Activated CD4-positive, alpha-beta T cell treated with anti-CD3 and anti-CD28 coated beads, Interleukin-2, amount 50 U/mL, for 24 hours (primary cell): ENCODE results near the gene NYNRIN.

ENCODE experiments used
- DNase-seq, 2 donors: peaks; one replicate each; pipeline ENCODE4 v3.0.0-alpha.2; 2020; ENCODE audit warnings: low read depth in 1 of 2, low spot score in 1 of 2

The NYNRIN gene

DNA sequence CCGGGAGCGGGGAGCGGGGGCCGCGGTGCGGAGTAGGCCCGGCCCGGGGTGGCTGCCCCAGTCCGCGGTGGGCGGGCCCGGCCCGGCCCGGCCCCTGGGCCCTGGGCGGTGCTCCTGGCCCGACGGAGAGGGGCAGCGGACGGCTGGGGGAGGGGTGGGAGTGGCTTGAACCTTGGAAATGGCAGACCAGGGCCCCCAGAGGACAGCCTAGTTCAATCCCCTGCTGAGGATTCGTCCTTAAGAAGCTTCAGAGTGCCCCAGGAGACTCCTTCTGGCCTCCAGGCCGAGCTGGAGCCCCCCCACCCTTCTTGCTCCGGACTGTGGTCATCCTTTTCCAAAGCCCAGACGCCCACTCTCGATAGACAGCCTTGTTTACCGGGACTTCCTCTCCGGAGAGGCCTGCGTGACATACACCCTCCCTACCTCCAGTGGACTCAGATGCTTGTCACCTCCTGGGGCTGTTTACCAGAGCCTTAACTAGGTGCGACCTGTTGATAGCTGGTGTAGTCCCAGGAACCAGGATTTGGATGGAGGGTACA lies 31.4 kb downstream of the NYNRIN start:
- DNase-seq, result peak; percentile 42 to 48

DNA sequence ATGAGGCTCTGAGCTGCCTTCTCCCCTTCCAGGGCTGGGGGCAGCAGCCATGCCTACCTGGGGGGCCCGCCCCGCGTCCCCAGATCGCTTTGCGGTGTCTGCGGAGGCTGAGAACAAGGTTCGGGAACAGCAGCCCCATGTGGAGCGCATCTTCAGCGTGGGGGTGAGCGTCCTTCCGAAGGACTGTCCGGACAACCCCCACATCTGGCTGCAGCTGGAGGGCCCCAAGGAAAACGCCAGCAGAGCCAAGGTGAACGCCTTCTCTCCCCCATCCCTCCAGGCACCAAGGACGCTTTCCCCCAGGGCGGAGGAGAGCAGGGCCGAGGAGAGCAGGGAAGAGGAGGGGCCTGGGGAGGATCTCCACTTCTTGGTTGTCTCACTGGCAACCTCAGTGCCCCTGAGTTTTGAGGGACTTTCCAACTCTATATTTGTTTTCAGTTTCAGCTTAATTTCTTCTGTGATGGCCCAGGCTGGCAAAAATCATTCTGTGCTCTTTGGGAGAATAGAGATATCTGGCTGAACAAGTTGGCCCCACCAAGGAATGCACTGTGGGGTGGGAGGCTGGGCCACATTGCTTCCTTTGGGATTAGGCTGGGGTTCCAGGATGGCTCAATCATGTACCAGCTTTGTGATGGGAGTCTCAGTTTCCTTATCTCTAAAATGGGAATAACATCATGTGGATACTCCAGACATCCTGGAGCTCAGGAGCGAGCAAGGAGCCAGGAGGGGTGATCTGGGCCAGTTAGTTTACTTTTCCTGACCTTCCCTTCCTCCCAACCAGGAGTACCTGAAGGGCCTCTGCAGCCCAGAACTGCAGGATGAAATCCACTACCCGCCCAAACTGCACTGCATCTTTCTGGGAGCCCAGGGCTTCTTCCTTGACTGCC lies 32.1 kb downstream of the NYNRIN start:
- DNase-seq, result peak; percentile 46 to 65

DNA sequence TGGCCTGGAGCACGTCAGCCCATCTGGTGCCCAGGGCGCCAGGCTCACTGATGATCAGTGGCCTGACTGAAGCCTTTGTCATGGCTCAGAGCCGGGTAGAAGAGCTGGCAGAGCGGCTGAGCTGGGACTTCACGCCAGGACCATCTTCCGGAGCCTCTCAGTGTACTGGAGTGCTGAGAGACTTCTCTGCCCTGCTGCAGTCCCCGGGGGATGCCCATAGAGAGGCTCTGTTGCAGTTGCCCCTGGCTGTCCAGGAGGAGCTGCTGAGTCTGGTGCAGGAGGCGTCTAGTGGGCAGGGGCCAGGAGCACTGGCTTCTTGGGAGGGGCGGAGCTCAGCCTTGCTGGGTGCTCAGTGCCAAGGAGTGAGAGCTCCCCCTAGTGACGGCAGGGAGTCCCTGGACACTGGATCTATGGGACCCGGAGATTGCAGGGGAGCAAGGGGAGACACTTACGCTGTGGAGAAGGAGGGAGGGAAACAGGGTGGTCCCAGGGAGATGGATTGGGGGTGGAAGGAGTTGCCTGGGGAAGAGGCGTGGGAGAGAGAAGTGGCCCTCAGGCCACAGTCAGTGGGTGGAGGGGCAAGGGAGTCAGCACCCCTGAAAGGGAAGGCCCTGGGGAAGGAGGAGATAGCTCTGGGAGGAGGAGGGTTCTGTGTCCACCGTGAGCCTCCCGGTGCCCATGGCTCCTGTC lies 32.9 kb downstream of the NYNRIN start:
- peak; percentile 71 to 86 for DNase-seq

DNA sequence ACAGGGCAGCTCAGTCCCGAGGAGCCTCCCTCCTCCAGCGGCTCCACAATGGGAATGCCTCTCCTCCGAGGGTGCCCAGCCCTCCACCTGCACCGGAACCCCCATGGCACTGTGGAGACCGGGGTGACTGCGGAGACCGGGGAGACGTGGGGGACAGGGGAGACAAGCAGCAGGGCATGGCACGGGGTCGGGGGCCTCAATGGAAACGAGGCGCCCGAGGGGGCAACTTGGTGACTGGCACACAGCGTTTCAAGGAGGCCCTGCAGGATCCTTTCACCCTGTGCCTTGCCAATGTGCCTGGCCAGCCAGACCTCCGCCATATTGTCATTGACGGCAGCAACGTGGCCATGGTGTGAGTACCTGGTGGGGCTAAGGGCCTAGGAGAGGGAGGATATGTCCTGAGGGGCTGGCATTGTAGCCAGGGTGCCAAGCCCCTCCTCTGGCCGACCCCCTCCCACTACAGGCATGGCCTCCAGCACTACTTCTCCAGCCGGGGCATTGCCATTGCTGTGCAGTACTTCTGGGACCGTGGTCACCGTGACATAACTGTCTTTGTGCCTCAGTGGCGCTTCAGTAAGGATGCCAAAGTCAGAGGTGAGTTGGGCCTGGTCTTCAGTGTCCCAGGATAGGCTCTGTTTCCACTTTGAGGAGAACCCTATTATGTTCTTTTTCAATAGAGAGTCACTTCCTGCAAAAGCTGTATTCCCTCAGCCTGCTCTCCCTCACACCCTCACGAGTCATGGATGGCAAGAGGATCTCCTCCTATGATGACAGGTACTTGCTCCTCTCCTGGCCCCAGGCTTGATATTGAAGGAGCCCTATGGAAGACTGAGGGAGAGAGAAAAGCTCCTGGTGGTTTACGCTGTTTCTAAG lies 33.7 kb downstream of the NYNRIN start:
- no peak for DNase-seq

DNA sequence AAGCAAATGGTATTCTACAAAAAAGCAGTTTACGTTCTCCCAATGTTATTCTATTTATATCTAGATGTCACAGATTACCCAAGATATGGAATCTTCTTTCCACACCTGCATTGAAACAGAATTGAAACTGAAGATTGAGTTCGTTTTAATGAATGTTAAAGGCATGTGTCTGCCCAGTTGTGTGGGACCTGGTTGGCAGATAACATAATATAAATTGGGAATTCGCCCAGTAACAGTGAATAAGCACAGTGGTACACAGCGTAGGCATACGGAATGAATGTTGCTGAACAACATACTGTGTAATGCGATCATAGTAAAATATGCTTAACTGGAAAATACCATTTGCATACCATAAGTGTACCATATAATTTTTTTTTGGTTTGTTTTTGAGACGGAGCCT lies 35.2 kb downstream of the NYNRIN start:
- DNase-seq, result no peak

DNA sequence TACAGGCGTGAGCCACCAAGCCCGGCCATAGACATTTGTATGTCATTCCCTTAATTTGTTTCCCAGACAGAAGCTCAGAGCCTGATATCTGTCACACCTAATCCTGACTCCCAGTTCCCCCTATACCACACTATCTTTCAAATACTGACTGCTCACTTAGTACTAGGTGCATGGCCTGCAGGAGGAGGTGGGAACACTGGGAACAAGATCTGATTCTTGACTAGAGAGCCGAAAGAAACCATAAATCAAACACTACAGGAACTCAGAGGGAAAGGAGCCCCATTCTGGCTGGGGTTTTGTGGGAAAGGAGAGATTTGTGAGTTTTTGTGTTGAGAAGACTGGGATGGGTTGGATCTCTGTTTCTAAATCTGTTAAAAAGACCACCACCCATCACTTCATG lies 35.9 kb downstream of the NYNRIN start:
- no peak for DNase-seq

DNA sequence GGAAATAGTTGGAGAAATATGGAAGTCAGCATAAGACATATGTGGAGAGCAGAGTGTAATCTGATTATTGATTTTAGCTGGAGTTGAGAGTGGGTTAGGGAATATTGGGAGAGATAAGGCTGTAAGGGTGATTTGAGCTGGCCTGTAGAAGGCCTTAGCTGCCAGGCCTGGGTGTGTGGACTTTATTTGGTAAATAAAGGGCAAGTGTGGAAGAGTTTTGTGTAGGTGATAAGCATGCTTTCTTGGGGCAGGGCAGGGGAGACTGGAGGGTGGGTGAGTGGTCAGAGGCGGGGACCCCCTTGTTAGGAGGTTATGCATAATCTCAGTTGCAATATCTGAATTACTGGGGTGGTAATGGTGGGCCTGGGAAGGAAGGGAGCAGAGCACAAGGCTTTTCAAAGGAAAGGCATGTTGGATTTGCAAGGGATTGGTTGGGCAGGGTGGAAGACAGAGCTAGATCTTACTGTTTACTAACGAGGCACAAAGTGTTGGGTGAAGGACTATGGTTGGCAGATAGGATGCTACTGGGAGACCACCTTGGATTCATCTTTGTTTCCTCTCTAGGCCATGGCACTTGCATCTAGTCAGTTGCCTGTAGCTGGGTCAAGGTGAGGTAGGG lies 36.5 kb downstream of the NYNRIN start:
- no peak for DNase-seq

DNA sequence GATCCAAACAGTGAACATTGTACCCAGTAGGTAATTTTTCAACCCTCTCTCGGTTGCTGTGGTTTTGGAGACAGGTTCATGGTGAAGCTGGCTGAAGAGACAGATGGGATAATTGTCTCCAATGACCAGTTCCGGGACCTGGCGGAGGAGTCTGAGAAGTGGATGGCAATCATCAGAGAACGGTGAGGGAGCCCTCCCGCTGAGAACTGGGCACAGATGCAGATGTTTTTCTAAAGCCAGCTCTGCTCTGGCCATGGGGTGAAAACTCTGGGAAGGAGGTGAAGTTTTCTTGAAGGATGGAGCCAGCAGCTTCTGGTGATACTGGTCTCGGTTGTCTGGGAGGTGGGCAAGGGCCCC lies 37.2 kb downstream of the NYNRIN start:
- no peak for DNase-seq

DNA sequence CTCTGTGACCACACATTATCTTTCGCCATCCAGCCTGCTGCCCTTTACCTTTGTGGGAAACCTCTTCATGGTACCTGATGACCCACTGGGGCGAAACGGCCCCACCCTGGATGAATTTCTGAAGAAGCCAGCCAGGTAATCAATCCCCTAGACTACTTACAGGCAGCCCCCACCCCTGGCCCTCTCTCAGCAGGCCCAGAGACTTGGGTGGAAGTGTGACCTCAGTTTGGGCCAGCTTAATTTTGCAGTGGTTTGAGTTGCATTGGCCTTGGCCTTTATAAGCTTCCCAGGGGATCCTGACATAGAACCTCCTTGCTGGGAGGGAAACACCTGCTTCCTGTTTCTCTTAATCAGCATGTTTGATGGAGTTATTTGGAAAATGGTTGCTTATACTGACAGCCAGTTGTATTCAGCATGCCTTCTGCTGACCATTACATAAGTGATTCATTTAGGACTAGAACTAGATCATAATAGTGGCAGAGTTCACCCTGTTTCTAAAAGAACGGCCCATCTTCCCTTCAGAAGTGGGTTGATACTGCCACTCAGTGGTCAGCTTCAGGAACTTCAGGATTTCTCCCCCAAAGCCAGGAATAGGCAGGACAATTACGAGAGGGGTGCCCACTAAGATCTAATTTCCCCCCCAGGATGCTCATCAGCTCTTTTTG lies 37.7 kb downstream of the NYNRIN start:
- DNase-seq, result no peak

DNA sequence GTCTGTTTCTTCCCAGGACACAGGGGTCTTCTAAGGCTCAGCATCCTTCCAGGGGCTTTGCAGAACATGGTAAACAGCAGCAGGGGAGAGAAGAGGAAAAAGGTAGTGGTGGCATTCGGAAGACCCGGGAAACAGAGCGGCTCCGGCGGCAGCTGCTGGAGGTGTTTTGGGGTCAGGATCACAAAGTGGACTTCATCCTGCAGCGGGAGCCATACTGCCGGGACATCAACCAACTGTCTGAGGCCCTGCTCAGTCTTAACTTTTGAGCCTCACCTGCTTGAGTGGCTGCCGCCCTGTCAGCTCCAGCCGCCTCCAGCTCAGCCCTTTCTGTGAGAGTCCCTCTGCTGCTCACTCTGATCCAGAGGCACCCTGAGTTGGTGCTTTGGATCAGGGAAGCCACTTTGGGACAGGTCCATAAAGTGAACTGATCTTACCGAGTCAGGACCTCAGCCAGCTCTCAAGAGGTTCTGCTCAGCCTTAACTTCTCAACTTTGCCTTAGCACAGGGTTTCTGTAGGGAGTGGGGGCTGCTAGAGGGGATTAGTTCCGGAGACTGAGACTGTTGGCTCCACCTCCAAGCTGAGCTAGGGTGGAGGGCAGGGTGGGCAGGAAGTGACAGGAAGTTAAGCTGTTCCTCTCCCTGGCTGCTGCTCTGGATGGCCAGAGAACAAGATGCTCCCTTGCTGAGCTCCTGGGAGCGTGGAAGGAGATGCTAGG lies 38.4 kb downstream of the NYNRIN start:
- DNase-seq, result no peak

DNA sequence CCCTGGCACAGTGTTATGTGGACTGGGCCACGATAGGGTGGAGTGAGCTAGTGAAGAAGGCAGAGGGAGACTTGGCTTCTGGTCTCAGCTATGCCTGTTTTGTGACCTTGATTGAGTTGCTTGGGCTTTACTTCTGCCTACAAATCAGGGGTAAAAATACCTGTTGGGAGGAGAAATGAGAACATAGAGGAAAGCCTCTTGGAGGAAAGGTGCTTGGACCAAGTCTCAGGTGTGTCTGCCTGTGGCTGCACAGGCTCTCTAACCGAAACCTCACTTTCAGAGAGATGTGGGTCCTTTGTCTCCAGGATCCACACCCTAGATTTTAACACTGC lies 38.9 kb downstream of the NYNRIN start:
- DNase-seq, result no peak

DNA sequence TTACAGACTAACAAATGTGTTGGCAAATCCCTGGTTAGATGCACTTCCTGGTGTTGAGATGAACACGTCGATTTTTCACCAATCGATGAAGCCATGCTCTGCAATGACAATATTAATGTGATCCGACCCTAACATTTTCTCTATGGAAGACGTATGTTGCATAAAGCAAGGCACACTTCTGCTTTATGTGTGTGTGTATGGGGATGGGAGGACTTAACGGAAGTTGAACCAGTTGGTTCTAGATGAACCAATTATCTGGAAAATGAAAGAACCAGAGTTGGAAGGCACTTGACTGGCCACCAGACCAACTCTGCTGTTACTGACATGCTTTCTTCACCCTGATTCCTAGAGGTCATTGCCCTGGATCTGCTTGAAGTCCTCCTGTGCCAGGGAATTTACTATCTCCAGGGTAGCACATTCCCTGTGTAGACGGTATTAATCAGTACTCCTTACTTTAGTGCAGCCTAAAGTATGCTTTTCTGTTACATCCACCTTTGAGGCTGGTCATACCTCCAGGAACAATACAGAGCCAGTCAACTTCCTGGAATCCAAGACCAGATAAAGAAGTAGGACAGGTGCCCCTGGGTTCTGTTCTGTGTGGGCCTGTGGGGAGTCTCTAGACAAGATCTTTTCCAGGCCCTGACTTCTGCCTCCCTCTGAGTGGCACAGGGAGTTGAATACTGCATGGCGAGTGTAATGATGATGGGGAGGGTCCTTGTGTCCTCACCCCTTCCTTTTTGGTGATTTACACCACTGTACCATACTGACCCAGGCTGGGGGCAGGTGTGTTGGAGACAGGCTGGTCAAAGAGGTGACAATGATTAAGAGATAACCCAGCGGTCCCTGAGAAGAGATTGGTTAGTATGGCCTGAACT lies 39.7 kb downstream of the NYNRIN start:
- DNase-seq, result no peak

DNA sequence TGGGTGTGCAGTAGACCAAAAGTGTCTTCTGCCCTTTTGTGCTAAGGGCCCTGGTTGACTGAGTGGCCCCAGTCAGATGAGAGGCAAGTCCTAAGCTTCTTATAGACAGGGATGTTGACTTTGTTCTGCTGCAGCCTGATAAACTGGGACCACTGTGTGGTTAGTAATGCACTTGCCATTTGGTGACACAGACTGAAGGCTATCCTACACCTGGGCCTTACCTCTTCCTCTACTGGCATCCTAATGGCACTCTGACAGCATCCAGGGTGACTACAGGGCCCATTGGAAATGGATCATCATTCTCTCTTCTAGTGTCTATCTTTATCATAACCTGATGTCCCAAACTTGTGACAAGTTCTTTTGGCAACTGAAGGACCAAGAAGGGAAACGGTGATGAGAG lies 40.5 kb downstream of the NYNRIN start:
- DNase-seq, result no peak

DNA sequence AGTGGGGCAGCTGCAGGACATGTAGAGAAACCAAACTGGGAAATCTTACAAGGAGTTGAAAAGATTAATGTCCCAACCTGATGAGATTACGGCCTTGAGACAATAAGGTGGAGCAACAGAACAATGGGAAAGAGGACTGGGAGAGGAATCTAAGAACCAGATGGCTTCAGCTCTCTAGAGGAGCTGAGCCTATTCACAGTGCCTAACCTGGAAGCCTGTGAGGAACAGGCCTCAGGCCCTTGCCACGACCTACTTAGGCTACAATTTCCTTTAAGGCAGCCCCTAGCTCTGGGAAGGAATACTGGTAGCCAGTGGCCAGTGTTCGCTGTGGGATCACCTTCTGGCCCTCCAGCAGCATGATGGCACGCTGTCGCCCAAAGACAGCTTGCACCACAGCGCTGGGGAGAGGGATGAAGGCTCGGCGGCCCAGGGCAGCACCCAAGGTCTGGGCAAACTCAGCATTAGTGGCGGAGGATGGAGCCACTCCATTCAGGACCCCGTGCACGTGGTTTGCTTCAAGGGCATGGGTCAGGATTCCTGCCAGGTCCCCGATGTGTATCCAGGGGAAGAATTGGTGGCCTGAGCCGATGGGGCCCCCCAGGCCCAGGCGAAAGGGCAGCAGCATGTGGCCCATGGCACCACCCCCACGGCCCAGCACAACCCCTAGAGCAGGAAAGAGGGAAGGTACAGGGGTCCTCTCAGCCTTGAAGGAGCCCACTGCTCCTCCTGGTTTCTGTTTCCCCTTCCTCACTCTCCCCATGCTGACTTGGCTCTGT lies 41.2 kb downstream of the NYNRIN start:
- no peak for DNase-seq

DNA sequence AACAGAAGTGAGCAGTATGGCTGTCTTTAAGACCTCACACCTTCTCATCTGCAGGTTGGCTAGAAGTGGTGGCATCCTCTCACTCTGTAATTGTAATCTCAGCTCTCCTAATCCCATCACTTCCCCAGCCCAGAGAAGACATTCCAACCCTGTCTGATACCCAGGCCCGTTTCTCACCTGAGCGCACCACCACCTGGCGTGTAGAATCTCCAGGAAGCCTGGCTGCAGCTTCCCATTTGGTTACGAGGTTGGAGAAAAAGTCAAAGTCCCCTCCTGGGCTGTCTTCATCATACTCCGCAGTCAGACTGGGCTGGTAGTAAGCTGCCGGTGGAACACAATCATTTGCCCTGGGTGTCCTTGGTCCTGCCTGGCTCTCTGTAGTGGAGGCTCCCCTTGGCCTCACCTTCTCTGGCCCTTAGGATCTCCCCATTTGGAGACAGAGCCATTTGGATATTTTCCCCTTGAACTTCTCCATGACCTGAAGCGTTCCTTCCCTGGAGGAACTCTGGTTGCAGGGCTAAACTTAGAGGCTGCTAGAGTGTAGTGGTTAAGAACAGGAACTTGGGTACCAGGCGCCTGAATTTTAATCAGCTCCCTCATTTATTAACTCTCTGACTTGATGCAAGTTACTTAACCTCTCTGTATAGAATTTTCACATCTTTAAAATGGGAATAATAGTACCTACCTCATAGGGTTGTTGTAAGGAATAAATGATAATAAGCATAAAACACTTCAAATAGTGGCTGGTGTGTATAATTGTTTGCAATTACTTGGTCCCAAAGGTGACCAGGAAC lies 42.0 kb downstream of the NYNRIN start:
- DNase-seq, result no peak

DNA sequence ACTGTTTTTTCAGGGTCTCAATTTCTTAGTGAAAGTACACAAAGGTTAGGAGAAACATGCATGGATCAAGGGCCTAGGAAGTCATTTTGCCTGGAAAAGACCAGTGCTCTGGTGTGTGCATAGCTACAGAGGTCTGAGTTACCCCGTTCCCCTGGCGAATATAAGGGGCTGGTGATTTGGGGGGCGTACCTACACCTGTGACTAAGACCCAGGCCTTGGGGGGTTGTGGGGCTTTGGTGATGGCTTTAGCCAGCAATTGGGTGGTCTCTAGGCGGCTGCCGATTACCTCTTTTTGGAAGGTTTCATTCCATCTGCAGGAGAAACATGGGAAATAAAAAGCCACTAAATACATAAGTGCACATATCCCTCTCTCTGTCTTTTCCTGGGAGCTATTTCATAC lies 42.7 kb downstream of the NYNRIN start:
- no peak for DNase-seq

DNA sequence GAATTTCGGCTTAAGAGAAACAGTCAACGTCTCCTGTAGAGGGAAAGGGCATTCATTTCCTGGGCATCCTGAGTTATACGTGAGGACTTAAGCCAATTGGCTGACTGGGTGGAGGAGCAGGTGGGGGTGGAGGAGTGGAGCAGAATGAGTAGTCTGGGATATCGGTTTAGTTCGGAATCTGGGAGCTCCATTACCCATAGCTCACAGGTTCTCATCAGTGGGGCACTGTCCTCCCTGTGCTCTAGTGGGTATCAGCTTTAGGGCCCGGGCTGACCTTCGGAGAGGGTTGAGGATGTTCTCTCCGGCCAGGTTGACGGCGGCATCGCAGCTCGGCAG lies 43.1 kb downstream of the NYNRIN start:
- no peak for DNase-seq
